Thyroid gland (tissue), 4 donors: ENCODE results near the gene AFAP1. TPM values are rescaled to one million over a fixed set of nuclear protein-coding genes. Genes with fewer than 3 reads are reported as not detected.

Experiments used
- DNase-seq, 2 donors: peaks; one replicate each; pipeline ENCODE4 v3.0.0-alpha.2; 2019
- H3K27ac ChIP-seq, 3 donors: fragments of 200-600 bp; sonication (generic); 1 replicate in 2 of 3; 2 replicates in 1 of 3; pipeline ENCODE4 v1.5.1; 2016 to 2019; ENCODE audit warnings: mild to moderate bottlenecking in 1 of 3, moderate library complexity in 1 of 3
- H3K27me3 ChIP-seq: fragments of 200-600 bp; sonication (generic); one replicate; pipeline ENCODE4 v1.5.1; 2019
- H3K36me3 ChIP-seq, 2 donors: fragments of 200-600 bp; sonication (generic); one replicate each; pipeline ENCODE4 v1.5.1; 2016 to 2019
- H3K4me1 ChIP-seq, 2 donors: fragments of 200-600 bp; sonication (generic); one replicate each; pipeline ENCODE4 v1.5.1; 2017 to 2019
- H3K4me3 ChIP-seq, 3 donors: fragments of 200-600 bp; sonication (generic); replicated peaks in 1 of 3; 1 replicate in 2 of 3; 2 replicates in 1 of 3; pipeline ENCODE4 v1.5.1; 2016; ENCODE audit warnings: mild to moderate bottlenecking in 1 of 3
- H3K9me3 ChIP-seq: fragments of 200-600 bp; sonication (generic); one replicate; pipeline ENCODE4 v1.5.1; 2017
- CTCF ChIP-seq, 6 experiments: fragments of 200-600 bp in 3 of 6; fragments of 450-650 bp in 3 of 6; sonication (generic) in 3 of 6; IDR thresholded peaks; one replicate each; pipeline ENCODE4 v1.5.1; 2016 to 2019; ENCODE audit warnings: antibody characterized with exemption in 6 of 6, mild to moderate bottlenecking in 2 of 6, inconsistent platforms in 1 of 6, moderate library complexity in 1 of 6
- POLR2A ChIP-seq, 2 donors: fragments of 450-650 bp; IDR thresholded peaks; one replicate each; pipeline ENCODE4 v1.6.1; 2017; ENCODE audit warnings: antibody characterized with exemption in 2 of 2, mild to moderate bottlenecking in 2 of 2, moderate library complexity in 1 of 2
- WGBS, 2 donors: methylation state at CpG; one replicate each; pipeline ENCODE4 v1.1.5; 2017; 5-methylcytosine and 5-hydroxymethylcytosine counted together
- intact Hi-C: fragments of 100-400 bp; cut with DNase I; formaldehyde crosslinking; loops from one replicate; pipeline ENCODE4 v1.15.1; 2023
- total RNA-seq, 4 donors: library from RNA; depleted of rRNA; stranded (reverse); fragments of >200 nt; gene quantifications; one replicate each; pipeline ENCODE4 v1.2.3, GENCODE V29; 2016

AFAP1 gene
- total RNA-seq, 4 donors from 2014 or later = 12.3 to 33.3 (median 26.2) TPM

- H3K36me3 ChIP-seq = no peaks in the 10 kb centered on the region
- WGBS, 2 donors = 78 to 80% methylated on average over 24 to 25 of the region's 26 CpGs
- intact Hi-C loops = no loop called here
Observed at GRCh38 chr4:7733801-7734650, 205.6 kb downstream of the AFAP1 start.

GRCh38 chr4:7733201-7733600, 206.5 kb downstream of the AFAP1 start:
- H3K4me3 ChIP-seq = no peak overlapping the region
- no peaks in the 10 kb centered on the region for H3K9me3 ChIP-seq
- 79 to 83% methylated on average over 3 to 4 of the region's 17 CpGs for WGBS, 2 donors
- intact Hi-C loops = no loop called here
- H3K27ac ChIP-seq = no peak overlapping the region
- no peak for DNase-seq
- no peaks in the 10 kb centered on the region for H3K36me3 ChIP-seq
- no peaks in the 10 kb centered on the region for H3K4me1 ChIP-seq
- H3K27me3 ChIP-seq = no peaks in the 10 kb centered on the region
- TF ChIP-seq POLR2A (IDR thresholded peaks at IDR 0.05) (no peak), CTCF (IDR thresholded peaks at IDR 0.05) (no peak)

More at GRCh38 chr4:7733801-7734650, 205.6 kb downstream of the AFAP1 start:
- H3K27ac ChIP-seq = no peak overlapping the region
- no peaks in the 10 kb centered on the region for H3K4me1 ChIP-seq
- no peaks in the 10 kb centered on the region for H3K27me3 ChIP-seq
- no peak overlapping the region for H3K4me3 ChIP-seq
- no peaks in the 10 kb centered on the region for H3K9me3 ChIP-seq
- TF ChIP-seq CTCF (IDR thresholded peaks at IDR 0.05) (no peak), POLR2A (IDR thresholded peaks at IDR 0.05) (no peak)
- no peak for DNase-seq

GRCh38 chr4:7732263-7732662, 207.4 kb downstream of the AFAP1 start:
- TF ChIP-seq POLR2A (IDR thresholded peaks at IDR 0.05) (no peak), CTCF (IDR thresholded peaks at IDR 0.05) (no peak)
- Histone ChIP-seq H3K27ac (no peak overlapping the region), H3K4me1 (no peaks in the 10 kb centered on the region), H3K4me3 (no peak overlapping the region), H3K9me3 (no peaks in the 10 kb centered on the region), H3K27me3 (no peaks in the 10 kb centered on the region), H3K36me3 (no peaks in the 10 kb centered on the region)
- intact Hi-C loops = no loop called here
- DNase-seq = no peak
- WGBS, 2 donors = 90 to 94% methylated on average over 9 of the region's 9 CpGs

GRCh38 chr4:7731437-7731836, 208.2 kb downstream of the AFAP1 start:
- Histone ChIP-seq H3K4me3 (no peak overlapping the region), H3K9me3 (no peaks in the 10 kb centered on the region), H3K27me3 (no peaks in the 10 kb centered on the region), H3K4me1 (no peaks in the 10 kb centered on the region), H3K36me3 (no peaks in the 10 kb centered on the region), H3K27ac (no peak overlapping the region)
- no peak for TF ChIP-seq POLR2A (IDR thresholded peaks at IDR 0.05)
- no peak for TF ChIP-seq CTCF (IDR thresholded peaks at IDR 0.05)
- no peak for DNase-seq
- intact Hi-C loops = no loop called here
- 90 to 91% methylated on average over 4 of the region's 4 CpGs for WGBS, 2 donors

- Histone ChIP-seq H3K27ac (no peak overlapping the region), H3K4me1 (no peaks in the 10 kb centered on the region), H3K27me3 (no peaks in the 10 kb centered on the region), H3K36me3 (no peaks in the 10 kb centered on the region), H3K9me3 (no peaks in the 10 kb centered on the region), H3K4me3 (no peak overlapping the region)
- DNase-seq = no peak
- intact Hi-C loops = no loop called here
- TF ChIP-seq POLR2A (IDR thresholded peaks at IDR 0.05) = no peak
- TF ChIP-seq CTCF (IDR thresholded peaks at IDR 0.05) = no peak
- WGBS, 2 donors = 100% methylated on average over 1 of the region's 1 CpG
Observed at GRCh38 chr4:7727749-7728148, 211.9 kb downstream of the AFAP1 start.
